GM12865 (cell line): ENCODE measurements around the gene PRDM13.

Source experiments
- DNase-seq: peaks from one replicate; pipeline ENCODE4 v3.0.0; 2010; ENCODE audit warnings: low read depth
- H3K4me3 ChIP-seq: 2 replicates; pipeline ENCODE4 v1.5.1; 2011; ENCODE audit warnings: mild to moderate bottlenecking, low read depth, low read length, control low read depth
- TF ChIP-seq, protein P1 (sequence below): IDR thresholded peaks from 2 replicates; pipeline ENCODE4 v1.5.1; 2011; ENCODE audit warnings: low read length, control low read depth, low read depth, inconsistent platforms; ENCODE audit not compliant: insufficient read depth; ENCODE audit errors: missing control alignments

PRDM13 gene

DNA sequence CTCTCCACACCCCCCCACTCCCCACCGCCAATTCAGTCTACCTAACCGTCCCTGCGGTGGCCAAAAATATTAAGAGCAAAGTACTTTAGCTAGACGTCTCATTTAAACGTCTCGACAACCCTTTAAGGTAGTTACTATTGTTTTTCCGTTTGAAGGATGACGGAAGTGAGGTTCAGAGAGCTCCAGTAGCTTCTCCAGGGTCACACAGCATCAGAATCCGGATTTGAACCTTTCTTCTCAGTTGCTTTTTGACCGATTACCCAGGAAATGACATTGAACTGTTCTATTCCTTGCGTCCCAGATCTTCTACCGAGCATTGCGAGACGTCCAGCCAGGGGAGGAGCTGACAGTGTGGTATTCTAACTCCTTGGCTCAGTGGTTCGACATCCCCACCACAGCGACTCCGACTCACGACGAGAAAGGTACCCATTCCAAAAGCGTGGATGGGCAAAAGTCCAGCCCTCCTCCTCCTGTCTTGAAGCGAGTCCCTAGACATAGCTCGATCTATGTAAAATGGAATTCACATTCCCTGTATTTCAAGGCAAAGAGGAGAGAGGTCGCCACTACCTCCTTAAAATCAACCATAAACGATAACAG, 2.4 kb downstream of the PRDM13 start:
- DNase-seq, result no peak
- no peak overlapping the region for H3K4me3 ChIP-seq
- TF ChIP-seq, protein P1, sequence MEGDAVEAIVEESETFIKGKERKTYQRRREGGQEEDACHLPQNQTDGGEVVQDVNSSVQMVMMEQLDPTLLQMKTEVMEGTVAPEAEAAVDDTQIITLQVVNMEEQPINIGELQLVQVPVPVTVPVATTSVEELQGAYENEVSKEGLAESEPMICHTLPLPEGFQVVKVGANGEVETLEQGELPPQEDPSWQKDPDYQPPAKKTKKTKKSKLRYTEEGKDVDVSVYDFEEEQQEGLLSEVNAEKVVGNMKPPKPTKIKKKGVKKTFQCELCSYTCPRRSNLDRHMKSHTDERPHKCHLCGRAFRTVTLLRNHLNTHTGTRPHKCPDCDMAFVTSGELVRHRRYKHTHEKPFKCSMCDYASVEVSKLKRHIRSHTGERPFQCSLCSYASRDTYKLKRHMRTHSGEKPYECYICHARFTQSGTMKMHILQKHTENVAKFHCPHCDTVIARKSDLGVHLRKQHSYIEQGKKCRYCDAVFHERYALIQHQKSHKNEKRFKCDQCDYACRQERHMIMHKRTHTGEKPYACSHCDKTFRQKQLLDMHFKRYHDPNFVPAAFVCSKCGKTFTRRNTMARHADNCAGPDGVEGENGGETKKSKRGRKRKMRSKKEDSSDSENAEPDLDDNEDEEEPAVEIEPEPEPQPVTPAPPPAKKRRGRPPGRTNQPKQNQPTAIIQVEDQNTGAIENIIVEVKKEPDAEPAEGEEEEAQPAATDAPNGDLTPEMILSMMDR, result no peak

DNA sequence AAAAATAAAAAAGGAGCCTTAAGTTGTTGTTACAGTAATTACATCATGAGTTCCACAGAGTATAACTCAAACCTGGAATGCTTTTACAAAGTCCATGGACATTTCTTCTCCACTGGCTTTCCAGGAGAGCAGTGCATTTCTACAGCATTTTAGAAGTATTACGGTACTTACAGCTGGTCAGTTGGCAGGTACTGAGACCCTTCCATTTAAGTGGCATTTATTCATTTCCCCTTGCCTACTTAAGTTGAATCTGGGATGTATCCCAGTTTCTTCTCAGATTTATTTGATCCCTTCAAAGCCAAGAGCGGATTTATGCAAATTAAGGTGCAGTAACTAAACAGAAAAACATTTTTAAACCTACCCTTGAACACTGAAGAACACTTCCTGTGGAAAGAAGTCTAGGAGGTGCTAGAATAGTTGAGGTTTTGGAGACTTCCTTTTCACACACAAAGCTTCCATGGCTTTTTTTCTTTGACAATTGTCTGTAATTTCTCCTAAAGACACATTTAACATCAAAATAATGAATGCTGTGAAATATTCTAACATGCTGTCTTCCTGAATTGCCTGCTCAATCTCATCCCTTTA, 3.4 kb downstream of the PRDM13 start:
- TF ChIP-seq, protein P1, result no peak
- peak; percentile 37 for DNase-seq
- H3K4me3 ChIP-seq, result no peak overlapping the region

DNA sequence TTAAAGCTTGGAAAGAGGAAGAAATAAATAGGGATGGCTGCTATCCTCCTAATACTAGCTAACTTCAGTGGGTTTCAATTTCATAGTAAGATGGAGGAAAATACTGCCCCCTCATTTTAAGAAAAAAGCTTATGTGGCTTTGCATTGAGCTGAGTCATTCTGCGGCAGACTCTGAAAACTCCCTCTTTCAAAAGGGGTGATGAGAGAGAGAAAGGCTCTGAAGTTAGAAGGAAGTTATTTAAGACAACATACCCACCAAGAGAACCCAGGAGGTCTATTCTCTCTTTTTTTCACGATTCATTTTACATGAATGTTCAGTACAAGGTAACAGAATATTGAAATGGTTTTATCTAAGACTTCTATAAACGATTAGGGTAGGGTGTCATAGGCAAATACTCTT, 4.5 kb downstream of the PRDM13 start:
- DNase-seq, result peak; percentile 82
- H3K4me3 ChIP-seq, result no peak overlapping the region
- TF ChIP-seq, protein P1, result no peak

DNA sequence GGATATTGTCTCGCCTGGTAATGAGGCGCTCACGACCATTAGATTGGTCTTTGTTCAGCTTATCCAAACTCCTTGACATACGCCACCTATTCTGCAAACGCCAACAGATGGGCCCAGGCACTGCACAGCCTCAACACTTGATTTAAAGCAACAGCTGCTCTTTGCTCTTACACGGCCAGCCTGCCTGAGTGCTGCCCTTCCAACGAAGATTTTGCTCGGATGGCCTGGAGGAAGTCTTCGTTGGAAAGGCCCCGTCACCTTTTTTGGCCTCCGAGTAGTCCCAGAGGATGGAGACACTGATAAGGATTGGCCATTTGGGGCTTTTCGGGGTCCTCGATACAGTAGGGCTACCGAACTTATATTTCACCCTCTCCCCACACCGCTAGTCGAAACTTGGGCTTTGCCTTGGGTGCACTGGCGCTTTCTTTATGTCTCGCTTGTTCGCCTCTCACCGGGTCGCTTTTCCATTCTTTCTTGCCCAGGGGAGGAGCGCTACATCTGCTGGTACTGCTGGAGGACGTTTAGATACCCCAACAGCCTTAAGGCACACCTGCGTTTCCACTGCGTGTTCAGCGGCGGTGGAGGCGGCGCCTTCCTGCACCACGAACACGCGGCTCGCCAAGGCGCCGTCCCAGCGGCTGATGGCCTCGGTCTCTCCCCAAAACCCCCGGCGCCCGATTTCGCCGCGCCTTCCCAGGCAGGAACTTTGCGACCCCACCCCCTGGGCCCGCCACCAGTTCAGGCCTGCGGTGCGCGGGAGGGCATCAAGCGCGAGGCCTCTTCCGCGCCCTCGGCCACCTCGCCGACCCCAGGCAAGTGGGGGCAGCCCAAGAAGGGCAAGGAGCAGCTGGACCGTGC, 6.1 kb downstream of the PRDM13 start:
- TF ChIP-seq, protein P1, result no peak
- no peak for DNase-seq
- peak overlapping the region; percentile 73 for H3K4me3 ChIP-seq

DNA sequence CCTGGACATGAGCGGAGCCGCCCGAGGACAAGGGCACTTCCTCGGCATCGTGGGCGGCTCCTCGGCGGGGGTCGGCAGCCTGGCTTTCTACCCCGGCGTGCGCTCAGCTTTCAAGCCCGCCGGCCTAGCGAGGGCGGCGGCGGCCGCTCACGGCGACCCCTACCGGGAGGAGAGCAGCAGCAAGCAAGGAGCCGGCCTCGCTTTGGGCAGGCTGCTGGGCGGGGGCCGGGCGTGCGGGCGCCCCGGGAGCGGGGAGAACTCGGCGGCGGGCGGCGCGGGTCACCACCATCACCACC, 6.7 kb downstream of the PRDM13 start:
- H3K4me3 ChIP-seq, result peak overlapping the region; percentile 73
- TF ChIP-seq, protein P1, result peak; percentile 68
- peak; percentile 83 for DNase-seq

DNA sequence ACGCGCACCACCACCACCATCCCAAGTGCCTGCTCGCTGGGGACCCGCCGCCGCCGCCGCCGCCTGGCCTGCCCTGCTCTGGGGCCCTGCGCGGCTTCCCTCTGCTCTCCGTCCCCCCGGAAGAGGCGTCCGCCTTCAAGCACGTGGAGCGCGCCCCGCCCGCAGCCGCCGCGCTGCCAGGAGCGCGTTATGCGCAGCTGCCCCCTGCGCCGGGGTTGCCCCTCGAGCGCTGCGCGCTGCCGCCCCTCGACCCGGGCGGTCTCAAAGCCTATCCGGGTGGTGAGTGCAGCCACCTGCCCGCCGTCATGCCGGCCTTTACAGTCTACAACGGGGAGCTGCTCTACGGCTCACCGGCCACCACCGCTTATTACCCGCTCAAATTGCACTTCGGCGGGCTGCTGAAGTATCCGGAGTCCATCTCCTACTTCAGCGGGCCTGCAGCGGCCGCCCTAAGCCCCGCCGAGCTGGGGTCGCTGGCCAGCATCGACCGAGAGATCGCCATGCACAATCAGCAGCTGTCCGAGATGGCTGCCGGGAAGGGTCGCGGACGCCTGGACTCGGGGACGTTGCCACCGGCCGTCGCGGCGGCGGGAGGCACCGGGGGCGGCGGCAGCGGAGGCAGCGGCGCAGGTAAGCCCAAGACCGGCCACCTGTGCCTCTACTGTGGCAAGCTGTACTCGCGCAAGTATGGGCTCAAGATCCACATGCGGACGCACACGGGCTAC, 7.2 kb downstream of the PRDM13 start:
- peak overlapping the region; percentile 73 for H3K4me3 ChIP-seq
- TF ChIP-seq, protein P1, result no peak
- peak; percentile 79 for DNase-seq
